ENCODE data around the gene IL5RA. TPM values are rescaled to one million over a fixed set of nuclear protein-coding genes. Genes with fewer than 3 reads are reported as not detected.

The IL5RA gene
- total and polyA plus RNA-seq, 10 of the 15 experiments (the other 5 are each of a cell fraction or from before 2014, with no cell fraction given) = 0.04 to 0.53 (median 0.14) TPM; not detected in 6

DNA sequence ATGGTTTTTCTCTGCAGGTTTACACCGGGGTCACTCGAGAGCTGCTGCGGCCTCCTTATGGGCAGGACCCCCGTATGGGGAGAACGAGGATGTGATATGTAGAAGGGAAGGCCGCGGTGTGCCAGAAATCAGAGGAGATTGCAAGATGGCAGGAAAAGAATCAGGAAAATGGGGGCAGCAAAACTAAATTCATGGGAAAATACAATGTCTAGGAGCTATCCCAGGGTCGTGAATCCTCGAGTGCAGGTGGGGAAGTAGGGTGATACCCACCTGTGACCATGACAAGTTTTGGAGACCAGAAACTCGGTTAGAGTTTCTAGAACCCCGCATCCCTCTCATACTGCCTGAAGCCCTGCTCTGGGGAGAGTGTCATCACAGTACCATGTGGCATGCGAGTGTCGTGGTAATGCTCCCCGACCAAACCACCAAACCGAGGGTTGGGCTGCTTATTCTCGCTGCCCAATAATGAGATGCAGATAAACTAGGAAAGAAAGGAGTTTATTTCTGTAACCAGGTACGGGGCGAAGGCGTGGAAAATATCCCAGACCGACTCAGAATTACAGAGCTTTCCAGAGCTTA lies 17.3 kb upstream of the IL5RA start:
- Histone ChIP-seq H3K9me3 (replicated peaks; ENCODE audit: control insufficient read depth, insufficient read depth, low read length) (peaks cover 2% of the 10 kb centered on the region; the same call in 1 of the 3 replicates), H3K4me1 (ENCODE audit: control insufficient read depth, insufficient read depth, low read length) (peaks cover 9% of the 10 kb centered on the region; the same call in 1 of the 2 replicates), H4K20me1 (ENCODE audit: control insufficient read depth, insufficient read depth) (no peaks in the 10 kb centered on the region), H3K4me3 (peak overlapping the region; percentile 89), H3K4me2 (ENCODE audit: control insufficient read depth, insufficient read depth) (peak overlapping the region; percentile 93), H3K27me3 (replicated peaks in 1 of 2; ENCODE audit: control insufficient read depth in 2 of 2, insufficient read depth in 2 of 2, low read length in 1 of 2) (no peaks in the 10 kb centered on the region), H3K9ac (ENCODE audit: control insufficient read depth, insufficient read depth, low read length) (peak overlapping the region; percentile 84), H3K36me3 (ENCODE audit: control insufficient read depth in 2 of 2, insufficient read depth in 2 of 2, low read length in 1 of 2) (peaks cover 0 to 11% of the 10 kb centered on the region in 2 experiments; a peak in 3 of 4 replicates), H3K79me2 (ENCODE audit: control insufficient read depth, insufficient read depth, low read length) (peaks cover 38% of the 10 kb centered on the region), H2AFZ (ENCODE audit: control insufficient read depth, low read depth, low read length) (peak overlapping the region; percentile 91), H3K27ac (ENCODE audit: control insufficient read depth, insufficient read depth) (peak overlapping the region; percentile 87)
- ChIA-PET POLR2A (interaction anchor here (0.8 to 0.9 kb wide), 2 partner anchors 39 to 45 kb away, joined by 3 read pairs; no protein-coding TSS in a partner anchor), RAD21 (ENCODE audit: unreplicated experiment) (no interaction called here), CTCF (interaction anchor here (0.8 to 1.0 kb wide), 2 partner anchors 40 to 73 kb away, joined by 3 read pairs; no protein-coding TSS in a partner anchor), SMC1A (ENCODE audit: uncharacterized antibody, unreplicated experiment) (no interaction called here)
- intact Hi-C loops (cut with micrococcal nuclease; ENCODE audit: unreplicated experiment) = loop anchor here (2.0 to 5.0 kb wide), 3 partner anchors 39 to 90 kb away; partner anchors contain the start of gene CRBN
- under 1% methylated on average over 20 of the region's 20 CpGs for WGBS (ENCODE audit: insufficient coverage, insufficient replicate concordance, low lambda C conversion rate, missing lambda C conversion rate)
- TF ChIP-seq, protein P1, sequence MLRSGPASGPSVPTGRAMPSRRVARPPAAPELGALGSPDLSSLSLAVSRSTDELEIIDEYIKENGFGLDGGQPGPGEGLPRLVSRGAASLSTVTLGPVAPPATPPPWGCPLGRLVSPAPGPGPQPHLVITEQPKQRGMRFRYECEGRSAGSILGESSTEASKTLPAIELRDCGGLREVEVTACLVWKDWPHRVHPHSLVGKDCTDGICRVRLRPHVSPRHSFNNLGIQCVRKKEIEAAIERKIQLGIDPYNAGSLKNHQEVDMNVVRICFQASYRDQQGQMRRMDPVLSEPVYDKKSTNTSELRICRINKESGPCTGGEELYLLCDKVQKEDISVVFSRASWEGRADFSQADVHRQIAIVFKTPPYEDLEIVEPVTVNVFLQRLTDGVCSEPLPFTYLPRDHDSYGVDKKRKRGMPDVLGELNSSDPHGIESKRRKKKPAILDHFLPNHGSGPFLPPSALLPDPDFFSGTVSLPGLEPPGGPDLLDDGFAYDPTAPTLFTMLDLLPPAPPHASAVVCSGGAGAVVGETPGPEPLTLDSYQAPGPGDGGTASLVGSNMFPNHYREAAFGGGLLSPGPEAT (IDR thresholded peaks at IDR 0.05; ENCODE audit: low read depth) = peak; percentile 28; the same call in 1 of the 2 replicates
- no peak for TF ChIP-seq SIX5 (IDR thresholded peaks at IDR 0.05; ENCODE audit: low read depth, low read length, severe bottlenecking)
- TF ChIP-seq STAT3 (IDR thresholded peaks at IDR 0.05; ENCODE audit: low read depth, low read length) = no peak
- TF ChIP-seq, protein P2, sequence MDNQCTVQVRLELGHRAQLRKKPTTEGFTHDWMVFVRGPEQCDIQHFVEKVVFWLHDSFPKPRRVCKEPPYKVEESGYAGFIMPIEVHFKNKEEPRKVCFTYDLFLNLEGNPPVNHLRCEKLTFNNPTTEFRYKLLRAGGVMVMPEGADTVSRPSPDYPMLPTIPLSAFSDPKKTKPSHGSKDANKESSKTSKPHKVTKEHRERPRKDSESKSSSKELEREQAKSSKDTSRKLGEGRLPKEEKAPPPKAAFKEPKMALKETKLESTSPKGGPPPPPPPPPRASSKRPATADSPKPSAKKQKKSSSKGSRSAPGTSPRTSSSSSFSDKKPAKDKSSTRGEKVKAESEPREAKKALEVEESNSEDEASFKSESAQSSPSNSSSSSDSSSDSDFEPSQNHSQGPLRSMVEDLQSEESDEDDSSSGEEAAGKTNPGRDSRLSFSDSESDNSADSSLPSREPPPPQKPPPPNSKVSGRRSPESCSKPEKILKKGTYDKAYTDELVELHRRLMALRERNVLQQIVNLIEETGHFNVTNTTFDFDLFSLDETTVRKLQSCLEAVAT (IDR thresholded peaks at IDR 0.05) = 0 out of 2 replicates have a peak, but pooled peaks have one; percentile 42
- no peak for TF ChIP-seq BHLHE40 (IDR thresholded peaks at IDR 0.05; ENCODE audit: borderline replicate concordance in 1 of 2, low read depth in 2 of 2, low read length in 1 of 2)
- TF ChIP-seq MTA2 (IDR thresholded peaks at IDR 0.05; ENCODE audit: low read depth) = 0 out of 2 replicates have a peak, but pooled peaks have one; percentile 29
- TF ChIP-seq PAX8 (IDR thresholded peaks at IDR 0.05) = no peak
- 0 out of 2 replicates have a peak, but pooled peaks have one; percentile 35 for TF ChIP-seq MXI1 (IDR thresholded peaks at IDR 0.05; ENCODE audit: low read depth, low read length)
- 0 out of 2 replicates have a peak, but pooled peaks have one; percentile 38 for TF ChIP-seq NFIC (IDR thresholded peaks at IDR 0.05; ENCODE audit: low read depth, low read length)
- TF ChIP-seq RUNX3 (IDR thresholded peaks at IDR 0.05; ENCODE audit: low read length) = peak; percentile 18; the same call in 1 of the 2 replicates
- TF ChIP-seq POLR2AphosphoS2 (IDR thresholded peaks at IDR 0.05; ENCODE audit: low read depth, low read length) = 0 out of 2 replicates have a peak, but pooled peaks have one; percentile 4
- TF ChIP-seq RAD51 (IDR thresholded peaks at IDR 0.05) = peak; percentile 55; the same call in 1 of the 2 replicates
- peak; percentile 63 for ATAC-seq
- FAIRE-seq = no peak
- BruUV-seq (replicated peaks) = TSS peak; percentile 75
- in situ Hi-C loops (cut with MboI) = no loop called here
- DNase-seq (ENCODE audit: low read depth, low spot score) = no peak

Data from GM12878 (cell line).